H9 (cell line): ENCODE data around the gene DISP3. TPM values are rescaled to one million over a fixed set of nuclear protein-coding genes. Genes with fewer than 3 reads are reported as not detected.
A peak's percentile ranks its signal among the peaks of the same experiment; 100 is the strongest.

ENCODE experiments used
- DNase-seq: peaks from one replicate; pipeline ENCODE4 v3.0.0-alpha.2; 2017
- H2AFZ ChIP-seq: one replicate; pipeline ENCODE4 v1.6.1; 2013; ENCODE audit warnings: mild to moderate bottlenecking, low read length, control low read depth, moderate library complexity
- H2AK5ac ChIP-seq: 2 replicates; pipeline ENCODE4 v1.6.1; 2013; ENCODE audit warnings: low read length, control low read depth, mixed read lengths; ENCODE audit not compliant: insufficient read length
- H2BK120ac ChIP-seq: one replicate; pipeline ENCODE4 v1.6.1; 2013; ENCODE audit warnings: low read depth, mild to moderate bottlenecking, low read length, control low read depth, inconsistent platforms; ENCODE audit not compliant: poor library complexity, severe bottlenecking
- H2BK12ac ChIP-seq: 2 replicates; pipeline ENCODE4 v1.6.1; 2013; ENCODE audit warnings: low read length, control low read depth, mixed read lengths, low read depth; ENCODE audit not compliant: insufficient read length
- H2BK15ac ChIP-seq: 2 replicates; pipeline ENCODE4 v1.6.1; 2013; ENCODE audit warnings: low read depth, low read length, control low read depth
- H2BK20ac ChIP-seq: one replicate; pipeline ENCODE4 v1.6.1; 2013; ENCODE audit warnings: low read depth, mild to moderate bottlenecking, low read length, control low read depth, inconsistent platforms; ENCODE audit not compliant: poor library complexity, severe bottlenecking
- H2BK5ac ChIP-seq: 2 replicates; pipeline ENCODE4 v1.6.1; 2013; ENCODE audit warnings: low read length, control low read depth, mixed read lengths; ENCODE audit not compliant: insufficient read length
- H3K14ac ChIP-seq: 2 replicates; pipeline ENCODE4 v1.6.1; 2013; ENCODE audit warnings: low read length, control low read depth; ENCODE audit not compliant: insufficient read depth
- H3K18ac ChIP-seq: 2 replicates; pipeline ENCODE4 v1.6.1; 2013; ENCODE audit warnings: low read depth, mild to moderate bottlenecking, mixed read lengths, low read length, control low read depth; ENCODE audit not compliant: insufficient read length
- H3K23ac ChIP-seq: 2 replicates; pipeline ENCODE4 v1.6.1; 2013; ENCODE audit warnings: low read length, control low read depth, mixed read lengths, low read depth; ENCODE audit not compliant: insufficient read length
- H3K23me2 ChIP-seq: 2 replicates; pipeline ENCODE4 v1.6.1; 2013; ENCODE audit warnings: low read depth, mild to moderate bottlenecking, mixed read lengths, low read length, control low read depth; ENCODE audit not compliant: insufficient read length, poor library complexity, severe bottlenecking
- H3K27ac ChIP-seq: 2 replicates; pipeline ENCODE4 v1.5.1; 2013; ENCODE audit warnings: low read length, control low read depth, mixed read lengths, low read depth; ENCODE audit not compliant: insufficient read length
- H3K27me3 ChIP-seq: 2 replicates; pipeline ENCODE4 v1.6.1; 2013; ENCODE audit warnings: low read length, control low read depth, inconsistent platforms; ENCODE audit not compliant: insufficient read depth
- H3K4ac ChIP-seq: 2 replicates; pipeline ENCODE4 v1.6.1; 2013; ENCODE audit warnings: low read depth, mild to moderate bottlenecking, control low read depth, inconsistent platforms, low read length, moderate library complexity
- H3K4me1 ChIP-seq: 2 replicates; pipeline ENCODE4 v1.6.1; 2013; ENCODE audit warnings: low read length, control low read depth, inconsistent platforms; ENCODE audit not compliant: insufficient read depth
- H3K4me2 ChIP-seq: 2 replicates; pipeline ENCODE4 v1.6.1; 2013; ENCODE audit warnings: low read length, control low read depth, mixed read lengths; ENCODE audit not compliant: insufficient read length, insufficient read depth
- H3K56ac ChIP-seq: 2 replicates; pipeline ENCODE4 v1.6.1; 2013; ENCODE audit warnings: low read depth, mild to moderate bottlenecking, mixed read lengths, low read length, control low read depth; ENCODE audit not compliant: insufficient read length
- H3K79me1 ChIP-seq: 2 replicates; pipeline ENCODE4 v1.6.1; 2013; ENCODE audit warnings: low read depth, mild to moderate bottlenecking, moderate library complexity, low read length, control low read depth, inconsistent platforms; ENCODE audit not compliant: insufficient read depth, poor library complexity, severe bottlenecking
- H3K79me2 ChIP-seq: 2 replicates; pipeline ENCODE4 v1.6.1; 2013; ENCODE audit warnings: low read length, control low read depth, inconsistent platforms; ENCODE audit not compliant: insufficient read depth
- H3K9ac ChIP-seq: 2 replicates; pipeline ENCODE4 v1.6.1; 2013; ENCODE audit warnings: low read length, control low read depth, mixed read lengths; ENCODE audit not compliant: insufficient read length; ENCODE audit errors: extremely low read depth
- H3K9me3 ChIP-seq: one replicate; pipeline ENCODE4 v1.6.1; 2013; ENCODE audit warnings: low read depth, low read length, inconsistent platforms; ENCODE audit not compliant: control insufficient read depth
- H3T11ph ChIP-seq: one replicate; pipeline ENCODE4 v1.6.1; 2013; ENCODE audit warnings: mild to moderate bottlenecking, low read length, control low read depth, inconsistent platforms
- H4K20me1 ChIP-seq: one replicate; pipeline ENCODE4 v1.6.1; 2013; ENCODE audit not compliant: control insufficient read depth, insufficient read length, insufficient read depth
- H4K5ac ChIP-seq: 2 replicates; pipeline ENCODE4 v1.6.1; 2013; ENCODE audit warnings: low read depth, mild to moderate bottlenecking, mixed read lengths, low read length, control low read depth; ENCODE audit not compliant: insufficient read length
- H4K8ac ChIP-seq: replicated peaks from 2 replicates; pipeline ENCODE4 v1.6.1; 2013; ENCODE audit warnings: low read length, control low read depth, mixed read lengths, low read depth; ENCODE audit not compliant: insufficient read length
- H4K91ac ChIP-seq: 2 replicates; pipeline ENCODE4 v1.6.1; 2013; ENCODE audit warnings: low read depth, mild to moderate bottlenecking, moderate library complexity, mixed read lengths, low read length, control low read depth; ENCODE audit not compliant: insufficient read length
- H3K27ac Mint-ChIP-seq, 3 experiments: 2 replicates in 2 of 3; 3 replicates in 1 of 3; pipeline ENCODE4 v1.8.0; 2020 to 2021; ENCODE audit warnings: mixed read lengths in 3 of 3, mild to moderate bottlenecking in 1 of 3, moderate library complexity in 1 of 3
- H3K27me3 Mint-ChIP-seq: 2 replicates; pipeline ENCODE4 v1.8.0; 2021; ENCODE audit warnings: low read depth, mild to moderate bottlenecking, moderate library complexity, mixed read lengths
- H3K36me3 Mint-ChIP-seq, 3 experiments: 2 replicates in 2 of 3; 3 replicates in 1 of 3; pipeline ENCODE4 v1.8.0; 2020 to 2021; ENCODE audit warnings: low read depth in 3 of 3, mixed read lengths in 3 of 3; ENCODE audit not compliant: insufficient read depth in 1 of 3
- H3K4me1 Mint-ChIP-seq, 2 experiments: 2 replicates each; pipeline ENCODE4 v1.8.0; 2020; ENCODE audit warnings: mixed read lengths in 2 of 2
- H3K4me3 Mint-ChIP-seq, 2 experiments: 2 replicates in 1 of 2; 3 replicates in 1 of 2; pipeline ENCODE4 v1.8.0; 2020 to 2021; ENCODE audit warnings: mild to moderate bottlenecking in 2 of 2, mixed read lengths in 2 of 2, moderate library complexity in 1 of 2
- H3K9me3 Mint-ChIP-seq, 2 experiments: 2 replicates in 1 of 2; 3 replicates in 1 of 2; pipeline ENCODE4 v1.8.0; 2020; ENCODE audit warnings: mild to moderate bottlenecking in 2 of 2, mixed read lengths in 2 of 2, moderate library complexity in 1 of 2
- CTCF ChIP-seq: fragments of 200-600 bp; sonication (generic); conservative IDR thresholded peaks from 3 replicates; pipeline ENCODE4 v1.8.0; 2021; ENCODE audit warnings: antibody characterized with exemption, mild to moderate bottlenecking
- WGBS: extraction: QIAGEN DNeasy Blood & Tissue Kit; methylation state at CpG from one replicate; pipeline ENCODE4 v1.1.7; 2013; ENCODE audit warnings: missing lambda C conversion rate, low lambda C conversion rate, mixed read lengths; ENCODE audit not compliant: insufficient read length; ENCODE audit errors: extremely low coverage; 5-methylcytosine and 5-hydroxymethylcytosine counted together
- total RNA-seq: library from RNA; stranded (reverse); gene quantifications from 2 replicates; pipeline ENCODE4 v1.2.1, GENCODE V29; 2021

Gene DISP3
- total RNA-seq, 1 experiment from 2014 or later = 3.5 TPM

- H3T11ph ChIP-seq = no peak overlapping the region
- H3K27me3 ChIP-seq = no peaks in the 10 kb centered on the region
- Mint-ChIP-seq H3K27ac (peak overlapping the region in 1 of 3 experiments; percentile 59; a peak in 2 of 7 replicates), H3K4me1 (peaks cover 9 to 15% of the 10 kb centered on the region in 2 experiments), H3K4me3 (no peak overlapping the region), H3K9me3 (no peaks in the 10 kb centered on the region; a peak in 1 of 5 replicates), H3K27me3 (no peaks in the 10 kb centered on the region), H3K36me3 (peaks cover 2 to 5% (median 2%) of the 10 kb centered on the region in 3 experiments; a peak in 2 of 7 replicates)
- no peak overlapping the region for H2BK120ac ChIP-seq
- WGBS = no CpG with 5 or more reads among the region's 10 CpGs
- no peak overlapping the region for H4K91ac ChIP-seq
- no peak overlapping the region for H2AFZ ChIP-seq
- no peak overlapping the region for H3K27ac ChIP-seq
- no peak overlapping the region for H2BK12ac ChIP-seq
- H3K4me2 ChIP-seq = no peak overlapping the region
- H3K79me1 ChIP-seq = no peaks in the 10 kb centered on the region
- no peaks in the 10 kb centered on the region; the same call in 1 of the 2 replicates for H3K4me1 ChIP-seq
- no peak overlapping the region for H4K5ac ChIP-seq
- H4K20me1 ChIP-seq = no peaks in the 10 kb centered on the region
- H3K23ac ChIP-seq = no peak overlapping the region
- no peak overlapping the region for H3K9ac ChIP-seq
- no peak overlapping the region for H2BK15ac ChIP-seq
- no peak overlapping the region; the same call in 1 of the 2 replicates for H3K14ac ChIP-seq
- H3K18ac ChIP-seq = no peak overlapping the region
- H3K79me2 ChIP-seq = no peaks in the 10 kb centered on the region
- no peak overlapping the region for H2BK5ac ChIP-seq
- no peak overlapping the region for H2AK5ac ChIP-seq
- TF ChIP-seq CTCF = no peak
- no peak overlapping the region for H2BK20ac ChIP-seq
- no peaks in the 10 kb centered on the region for H3K23me2 ChIP-seq
- no peak overlapping the region for H4K8ac ChIP-seq
- no peaks in the 10 kb centered on the region for H3K9me3 ChIP-seq
- no peak overlapping the region for H3K56ac ChIP-seq
- DNase-seq = no peak
- no peak overlapping the region for H3K4ac ChIP-seq
Measured at GRCh38 chr1:11529330-11529729, 50.4 kb downstream of the DISP3 start.
